DMS79 (cell line): ENCODE results near the gene ADAMTS2.

Source experiments
- DNase-seq: peaks from one replicate; lab custom pipeline; 2025; lab: John Stamatoyannopoulos, UW

Gene ADAMTS2

DNA sequence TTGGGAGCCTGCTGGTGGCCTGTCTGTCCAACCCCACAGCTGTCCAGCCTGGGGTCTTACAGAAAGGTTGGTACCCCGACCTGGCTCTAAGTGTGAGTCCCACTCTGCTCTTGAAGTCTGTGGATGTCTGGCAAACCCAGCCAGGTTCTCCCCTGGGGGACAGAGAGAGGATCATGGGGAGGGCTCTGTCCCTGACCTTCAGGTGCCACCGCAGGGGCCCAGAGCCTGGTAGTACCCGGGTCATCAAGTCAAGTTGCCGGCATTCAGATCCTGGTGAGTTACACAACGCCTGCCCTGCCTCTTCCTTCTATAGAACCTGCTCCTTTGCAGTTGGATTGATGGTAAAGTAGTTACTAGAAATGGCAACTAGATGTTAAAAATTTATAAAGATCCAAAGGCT, 66.7 kb downstream of the ADAMTS2 start:
- DNase-seq: no peak

DNA sequence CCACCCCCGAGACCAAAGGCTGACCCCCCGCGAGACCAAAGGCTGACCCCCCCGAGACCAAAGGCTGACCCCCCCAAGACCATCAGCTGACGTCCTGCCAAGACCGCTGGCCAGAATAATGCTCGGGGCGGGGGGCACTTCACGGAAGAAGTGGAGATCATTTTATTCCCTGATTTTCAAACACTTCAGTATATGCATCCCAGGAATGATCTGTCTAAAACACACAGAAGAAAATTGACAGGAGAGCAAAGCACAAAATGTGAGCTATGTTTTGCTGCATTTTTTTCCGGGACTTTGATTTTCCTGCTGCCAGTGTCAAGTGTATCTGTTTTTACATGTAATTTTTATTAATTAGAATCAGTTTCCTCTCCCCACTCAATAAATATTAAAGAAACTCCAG, 67.1 kb downstream of the ADAMTS2 start:
- no peak for DNase-seq

DNA sequence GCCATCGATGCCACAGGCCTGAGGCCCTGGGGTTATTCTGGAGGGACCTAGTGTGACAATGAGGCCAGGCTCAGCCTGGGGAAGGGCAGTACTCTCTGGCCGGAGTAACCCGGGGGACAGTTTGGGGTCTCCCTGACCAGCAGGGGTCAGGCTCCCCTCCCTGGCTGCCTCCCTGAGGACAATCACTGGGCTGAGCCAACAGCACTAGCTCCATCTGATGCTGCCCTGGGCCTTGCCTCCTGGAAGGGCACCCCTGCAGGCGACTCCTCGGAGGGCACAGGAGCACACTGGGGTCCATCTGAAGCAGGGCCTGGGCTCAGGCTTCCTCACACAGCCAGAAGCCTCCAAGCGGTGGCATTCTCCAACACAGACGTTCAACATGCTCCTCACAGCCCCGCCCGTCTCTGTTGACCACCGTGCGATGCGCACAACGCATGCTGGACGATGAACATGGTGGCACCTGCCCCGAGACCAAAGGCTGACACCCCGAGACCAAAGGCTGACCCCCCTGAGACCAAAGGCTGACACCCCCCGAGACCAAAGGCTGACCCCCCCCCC, 68.3 kb downstream of the ADAMTS2 start:
- DNase-seq: no peak

DNA sequence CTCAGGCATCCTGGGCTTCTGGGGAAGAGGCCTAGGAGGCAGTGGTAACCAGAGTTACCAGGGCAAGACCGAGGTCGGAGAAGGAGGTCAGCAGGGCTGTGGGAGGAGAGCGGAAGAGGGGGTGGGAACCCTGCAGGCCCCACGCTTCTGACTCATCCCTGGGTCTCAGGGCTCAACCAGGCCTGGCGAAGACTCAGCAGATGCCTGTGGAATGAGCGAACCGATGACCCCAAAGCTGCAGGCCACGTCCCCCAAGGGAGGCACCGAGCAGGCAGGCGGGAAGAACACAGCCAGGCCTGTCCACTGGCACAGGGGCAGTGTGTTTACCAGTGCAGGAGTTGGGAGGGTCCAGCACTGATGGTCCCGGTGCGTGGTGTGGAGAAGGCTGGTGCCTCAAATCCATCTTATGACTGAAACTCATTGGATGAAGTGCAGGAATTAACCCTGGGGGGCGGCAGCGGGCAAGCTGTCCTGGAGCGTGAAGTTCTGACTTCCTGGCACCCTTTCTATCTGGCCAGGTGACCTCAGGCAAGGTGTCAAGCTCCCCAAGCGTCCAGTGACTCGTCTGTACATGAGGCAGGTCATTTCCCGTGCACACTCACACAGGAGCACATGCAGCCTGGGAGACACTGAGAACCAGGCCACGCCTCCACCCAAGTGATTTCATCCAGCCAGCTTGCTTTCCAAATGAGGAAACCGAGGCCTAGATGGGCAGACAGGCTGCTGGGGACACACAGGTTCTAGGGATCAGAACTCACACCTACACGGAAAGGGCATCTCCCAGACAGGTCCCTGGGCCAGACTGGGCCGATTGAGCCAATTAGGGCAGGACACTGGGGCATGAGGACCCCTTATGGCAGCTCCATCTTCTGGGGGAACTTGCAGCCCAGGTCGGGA, 69.1 kb downstream of the ADAMTS2 start:
- DNase-seq: no peak

DNA sequence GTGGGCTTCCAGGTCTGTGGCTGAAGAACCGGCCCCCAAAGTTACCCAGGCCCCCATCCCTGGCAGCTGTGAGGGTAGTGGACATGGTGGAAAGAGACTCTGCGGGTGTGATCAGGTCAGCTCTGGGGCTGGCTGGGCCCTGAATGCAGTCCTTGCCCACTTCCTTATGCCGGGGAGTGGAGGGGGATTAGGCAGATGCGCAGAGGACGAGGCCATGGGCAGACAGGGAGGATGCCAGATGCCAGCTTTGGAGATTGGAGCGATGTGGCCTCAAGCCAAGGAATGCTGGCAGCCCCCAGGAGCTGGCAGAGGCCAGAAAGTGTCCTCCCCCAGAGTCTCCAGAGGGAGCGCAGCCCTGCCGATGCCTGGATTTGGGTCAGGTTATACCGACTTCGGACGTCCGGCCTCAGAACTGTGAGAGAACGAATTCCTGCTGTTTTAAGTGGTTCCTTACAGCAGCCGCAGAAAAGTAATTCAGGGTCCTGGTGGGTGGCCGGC, 69.8 kb downstream of the ADAMTS2 start:
- no peak for DNase-seq

DNA sequence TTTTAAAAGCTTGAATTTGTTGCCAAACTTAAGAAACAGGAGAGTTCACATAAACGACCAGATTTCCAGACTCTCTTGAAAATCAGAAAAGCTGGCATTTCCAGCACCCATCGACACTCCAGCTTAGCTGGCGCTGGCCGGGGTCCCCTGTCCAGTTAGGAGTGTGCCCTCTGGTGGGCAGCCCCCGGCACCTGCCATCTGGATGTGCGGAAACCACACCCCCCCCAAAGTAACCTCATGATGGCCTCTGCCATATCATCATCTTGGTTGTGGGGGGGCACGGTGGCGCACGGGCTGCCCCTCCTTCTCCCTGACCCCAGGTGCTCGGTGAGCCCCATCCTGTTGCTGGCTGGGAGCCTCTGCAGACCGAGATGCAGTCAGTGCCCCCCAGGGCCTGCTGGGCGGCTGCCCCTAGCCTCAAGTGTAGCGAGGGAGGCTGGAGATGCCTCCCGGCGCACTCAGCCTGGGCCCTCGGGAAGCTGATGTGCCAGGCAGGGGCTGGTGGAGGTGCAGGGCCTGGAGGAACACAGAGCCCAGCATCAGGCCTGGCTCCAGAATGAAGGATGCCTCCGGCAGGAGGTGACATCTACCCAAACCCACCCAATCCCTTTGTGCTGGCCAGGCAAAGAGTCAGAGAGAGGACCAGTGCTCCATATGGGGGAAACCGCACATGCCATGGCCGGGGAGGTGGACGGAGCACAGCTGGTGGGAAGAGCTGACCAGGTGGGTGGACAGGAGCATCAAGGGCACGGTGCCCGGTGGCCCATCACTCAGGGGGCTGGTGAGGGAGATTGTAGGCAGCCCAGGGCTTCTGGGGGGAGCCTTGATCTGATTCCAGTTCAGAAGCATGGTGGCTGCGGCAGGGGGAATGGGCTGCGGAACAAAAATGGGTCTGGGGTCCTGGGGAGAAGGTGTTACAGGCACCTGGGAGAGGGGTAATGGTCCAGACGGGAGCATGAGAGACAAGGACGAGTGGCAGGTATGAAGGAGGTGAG, 70.6 kb downstream of the ADAMTS2 start:
- no peak for DNase-seq

DNA sequence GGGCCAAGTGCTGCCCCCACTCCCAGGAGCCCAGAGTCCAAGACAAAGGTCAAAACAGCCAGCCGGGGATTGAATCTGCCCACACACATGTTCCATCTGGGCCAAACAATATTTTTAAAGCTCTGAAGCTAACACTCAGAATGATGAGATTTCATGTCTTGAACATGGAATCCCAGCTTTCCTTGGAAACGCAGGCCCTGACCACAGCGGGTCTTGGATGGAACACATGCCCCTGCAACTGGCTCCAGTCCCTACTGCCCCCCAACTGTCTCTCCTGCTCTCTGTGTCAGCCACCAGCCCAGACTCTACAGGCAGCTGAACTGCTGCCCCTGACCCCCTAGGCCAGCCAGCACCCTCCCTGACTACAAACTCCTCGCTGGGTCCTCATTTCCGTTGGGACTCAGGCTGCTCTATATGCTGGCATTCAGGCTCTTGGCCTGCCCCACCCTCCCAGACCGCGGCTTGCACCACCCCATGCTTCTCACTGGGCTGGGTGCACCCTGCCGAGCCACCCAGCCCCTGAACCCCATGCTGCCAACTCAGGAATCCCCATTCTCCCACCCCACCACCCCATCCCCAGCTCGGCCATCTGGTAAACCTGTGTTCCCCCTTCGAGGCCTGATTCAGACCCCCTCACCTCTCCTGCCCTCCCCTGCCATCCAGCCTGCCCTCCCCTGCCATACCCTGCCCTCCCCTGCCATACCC, 71.7 kb downstream of the ADAMTS2 start:
- DNase-seq: no peak

DNA sequence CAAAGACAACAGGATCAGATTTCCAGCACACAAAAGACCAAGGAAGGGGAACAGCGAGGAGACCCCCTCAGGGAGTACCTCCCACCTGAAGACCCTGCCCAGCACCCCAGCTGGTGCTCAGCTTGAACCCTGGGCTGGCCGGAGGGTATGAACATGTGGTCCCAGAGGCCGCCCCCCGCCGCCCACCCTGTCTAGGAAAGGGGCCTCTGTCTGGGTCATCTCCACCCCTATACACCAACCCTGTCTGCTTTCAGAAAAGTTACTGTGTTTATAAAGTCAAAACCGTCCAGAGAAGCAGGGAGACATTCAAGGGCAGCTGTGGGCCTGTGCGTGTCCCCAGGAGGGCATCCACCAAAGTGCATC, 72.2 kb downstream of the ADAMTS2 start:
- DNase-seq: no peak

DNA sequence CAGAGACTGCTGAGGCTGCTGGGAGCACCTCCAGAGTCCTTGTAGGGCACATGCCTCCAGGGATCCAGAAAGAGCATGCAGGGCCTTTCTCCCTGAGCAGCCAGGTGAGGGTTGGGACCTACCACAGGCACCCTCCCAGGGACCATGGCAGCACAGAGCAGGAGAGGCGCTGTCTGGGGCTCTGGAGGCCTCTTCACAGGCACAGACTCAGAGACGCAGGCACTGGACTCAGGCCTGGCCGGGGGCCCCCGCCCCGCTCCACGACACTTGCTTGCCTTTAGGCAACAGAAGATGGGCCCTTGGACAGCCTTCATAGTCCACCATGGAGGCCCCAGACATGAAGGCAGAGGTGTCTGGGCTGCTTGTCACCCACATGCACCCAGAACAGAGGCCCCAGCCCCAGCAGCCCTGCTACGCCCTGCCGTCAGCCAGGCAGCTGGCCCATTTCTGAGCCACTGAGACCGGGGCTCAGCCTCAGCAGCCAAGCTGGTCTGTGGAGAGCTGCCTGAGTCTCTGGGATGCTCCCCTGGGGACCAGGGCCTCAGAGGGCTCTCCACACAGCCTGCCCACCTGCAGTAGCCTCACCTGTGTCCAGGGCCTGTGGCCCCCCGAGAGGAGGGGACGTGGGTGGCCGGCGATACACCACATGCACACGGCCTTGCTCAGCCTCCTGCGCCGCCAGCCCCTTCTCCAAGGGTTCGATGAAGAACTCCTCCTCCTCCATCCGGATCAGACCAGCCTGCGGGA, 72.8 kb downstream of the ADAMTS2 start:
- no peak for DNase-seq

DNA sequence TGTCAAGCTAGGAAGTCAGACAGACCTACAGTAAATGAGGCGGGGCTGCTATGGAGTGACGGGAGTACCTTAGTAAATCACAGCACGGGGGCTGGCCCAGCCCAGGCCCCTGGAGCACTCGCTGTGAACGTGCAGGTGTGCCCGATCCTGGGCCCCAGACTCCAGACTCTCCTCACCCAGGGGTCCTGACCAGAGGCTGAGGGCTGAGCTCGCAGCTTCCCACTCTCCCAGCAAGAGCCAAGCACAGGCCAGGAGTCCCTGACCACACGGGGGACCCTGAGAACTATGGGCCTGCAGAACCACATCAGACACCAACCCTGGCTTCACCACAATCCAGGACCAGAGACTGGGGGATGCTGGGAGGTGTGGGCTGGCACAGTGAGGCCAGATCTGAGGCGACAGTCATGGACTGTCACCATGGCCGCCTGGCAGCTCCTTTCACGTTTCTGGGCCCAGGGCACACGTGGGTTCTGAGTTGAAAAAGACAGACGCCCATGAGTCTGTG, 73.4 kb downstream of the ADAMTS2 start:
- no peak for DNase-seq

DNA sequence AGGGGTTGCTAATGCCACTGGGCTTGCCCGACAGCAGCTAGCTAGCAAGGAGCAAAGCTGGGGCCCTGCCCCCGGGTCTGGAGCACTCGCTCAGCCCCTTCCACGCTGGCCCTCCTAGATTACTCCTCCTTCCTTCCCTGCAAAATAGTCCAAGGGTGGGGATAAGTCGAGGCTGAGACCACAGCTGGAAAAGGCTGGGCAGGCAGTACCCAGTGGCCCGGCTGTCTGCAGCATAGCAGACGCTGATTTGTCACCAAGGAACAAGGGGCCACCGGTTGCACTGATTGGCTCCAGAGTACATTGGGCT, 73.9 kb downstream of the ADAMTS2 start:
- DNase-seq: no peak

DNA sequence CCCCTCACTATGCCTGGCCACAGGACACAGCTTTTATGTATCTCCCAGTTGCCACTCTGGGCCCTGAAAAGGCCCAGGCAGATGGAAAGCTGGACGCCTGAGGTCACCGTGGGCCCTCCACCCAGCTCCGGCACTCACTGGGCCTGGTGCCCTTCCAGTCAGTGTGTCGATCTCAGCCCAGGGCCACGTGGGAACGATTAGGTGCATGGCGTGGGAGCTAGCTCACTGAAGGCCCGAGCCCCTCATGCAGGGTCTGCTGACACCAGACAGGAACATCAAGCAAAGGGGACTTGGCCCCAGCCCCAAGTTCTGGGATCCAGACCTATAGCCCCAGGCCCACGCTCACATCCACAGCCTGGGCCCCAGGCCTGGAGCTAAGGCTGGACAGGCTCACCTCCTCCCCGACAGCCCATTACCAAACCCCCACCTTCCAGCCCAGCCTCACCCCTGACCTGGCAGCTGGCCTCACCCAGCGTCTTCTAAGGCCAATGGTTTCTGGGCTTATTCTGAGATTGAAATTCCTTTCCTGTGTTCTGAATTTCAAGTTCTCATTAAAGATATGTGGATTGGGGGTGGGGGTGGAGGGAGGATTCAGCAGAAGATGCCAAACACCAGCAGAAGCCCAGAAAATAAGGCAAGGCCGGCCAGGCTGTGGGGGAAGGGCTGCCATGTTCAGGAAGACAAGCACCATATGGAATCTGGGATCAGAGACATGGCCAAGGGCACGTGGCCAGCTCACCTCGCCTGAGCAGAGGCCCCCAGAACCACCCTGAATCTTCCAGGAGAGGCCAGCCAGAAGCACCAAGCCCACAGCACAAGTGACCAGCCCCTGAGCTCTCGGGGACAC, 74.5 kb downstream of the ADAMTS2 start:
- DNase-seq: no peak

DNA sequence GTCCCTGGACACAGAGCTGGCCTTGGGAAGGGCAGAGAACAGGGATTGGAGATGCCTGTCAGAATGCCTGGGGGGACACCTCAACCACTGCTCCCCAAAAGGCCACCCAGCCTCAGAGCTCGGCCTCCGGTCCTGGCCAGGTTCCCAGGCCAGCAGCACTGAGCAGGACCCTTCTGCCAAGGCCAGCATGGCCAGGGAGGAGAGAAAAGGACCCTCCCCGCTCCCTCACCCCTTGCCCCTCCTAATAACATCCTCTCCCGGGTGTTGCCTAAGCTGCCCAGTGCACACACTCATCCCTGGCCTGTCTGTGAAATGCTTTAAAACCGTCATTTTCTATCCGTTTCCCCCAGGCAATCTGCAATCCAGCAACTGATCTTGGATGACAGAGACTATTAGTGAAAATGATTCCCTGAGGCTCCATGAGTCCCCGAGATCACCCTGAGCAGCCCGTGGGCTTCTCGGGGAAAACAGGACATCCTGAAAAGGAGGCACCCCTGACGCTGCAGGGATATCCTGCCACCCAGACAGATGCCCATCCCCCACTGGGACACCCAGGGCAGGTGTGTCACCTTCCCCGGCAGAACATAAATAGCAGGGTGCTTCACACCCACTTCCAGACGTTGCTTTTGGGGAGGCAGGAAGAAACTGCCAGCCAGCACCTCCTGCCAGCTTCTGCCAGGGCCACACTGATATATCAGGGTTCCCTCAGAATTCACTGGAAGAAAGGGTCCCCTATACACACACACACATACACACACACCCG, 75.3 kb downstream of the ADAMTS2 start:
- DNase-seq: no peak

DNA sequence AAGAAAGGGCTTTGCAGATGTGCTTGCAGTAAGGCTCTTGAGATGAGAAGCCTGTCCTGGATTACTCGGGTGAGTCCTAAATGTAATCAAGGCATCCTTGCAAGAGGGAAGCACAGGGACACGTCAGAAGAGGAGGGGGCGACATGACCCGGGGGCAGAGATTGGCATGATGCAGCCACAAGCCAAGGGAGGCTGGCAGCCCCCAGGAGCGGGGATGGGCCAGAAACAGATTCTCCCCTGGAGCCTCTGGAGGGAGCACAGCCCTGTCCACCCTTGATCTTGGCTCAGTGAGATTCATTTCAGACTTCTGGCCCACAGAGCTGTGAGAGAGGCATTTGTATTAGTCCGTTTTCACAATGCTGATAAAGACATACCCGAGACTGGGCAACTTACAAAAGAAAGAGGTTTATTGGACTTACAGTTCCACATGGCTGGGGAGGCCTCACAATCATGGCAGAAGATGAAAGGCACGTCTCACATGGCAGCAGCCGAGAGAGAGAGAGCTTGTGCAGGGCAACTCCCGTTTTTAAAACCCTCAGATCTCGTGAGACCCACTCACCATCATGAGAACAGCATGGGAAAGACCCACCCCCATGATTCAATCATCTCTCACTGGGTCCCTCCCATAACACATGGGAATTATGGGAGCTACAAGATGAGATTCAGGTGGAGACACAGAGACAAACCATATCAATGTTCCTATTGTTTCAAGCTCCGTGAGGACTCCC, 76.1 kb downstream of the ADAMTS2 start:
- DNase-seq: no peak

DNA sequence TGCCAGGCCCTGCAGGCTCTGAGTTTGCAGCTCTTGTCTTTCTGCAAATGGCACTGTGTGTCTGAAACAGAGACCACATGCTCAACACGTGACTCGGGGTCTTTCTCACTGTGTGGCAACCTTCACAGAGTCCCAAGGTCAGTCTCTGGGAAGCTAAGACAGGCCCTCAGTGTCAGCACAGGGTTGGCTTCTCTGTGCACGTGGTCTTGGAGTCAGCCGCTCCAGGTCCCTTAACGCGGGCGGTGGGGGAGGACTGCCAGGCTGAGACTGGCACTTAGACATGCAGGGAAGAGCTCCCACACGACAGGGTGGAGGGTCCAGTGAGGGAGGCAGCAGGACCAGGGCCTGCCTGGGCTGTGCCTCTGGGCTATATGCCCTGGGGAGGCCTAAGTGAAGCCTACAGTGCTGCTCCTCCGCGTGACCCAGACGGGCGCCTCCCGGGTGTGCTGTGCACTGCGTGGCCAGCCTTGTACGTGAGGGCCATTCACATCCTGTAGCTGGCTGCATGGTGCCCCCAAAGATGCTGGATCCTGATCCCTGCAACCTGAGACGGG, 76.8 kb downstream of the ADAMTS2 start:
- no peak for DNase-seq

DNA sequence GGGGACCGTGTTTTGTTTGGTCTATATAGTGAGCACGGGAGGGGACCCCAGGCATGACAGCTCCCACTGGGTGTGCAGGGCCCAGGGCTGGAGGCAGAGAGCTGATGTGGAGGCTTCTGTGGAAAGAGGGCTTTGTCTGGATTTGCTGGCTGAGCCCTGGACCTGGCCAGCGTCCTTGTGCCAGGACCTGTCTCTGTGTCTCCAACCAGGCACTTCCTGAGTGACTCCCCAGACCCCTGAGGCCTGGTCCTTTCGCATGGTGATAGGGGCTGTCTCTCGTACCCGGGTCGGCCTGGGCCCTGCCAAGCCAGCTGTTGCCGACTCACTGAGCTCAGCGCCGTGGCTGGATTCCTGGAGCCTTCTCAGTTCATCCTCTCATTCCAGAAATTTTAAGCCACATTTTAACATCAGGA, 77.6 kb downstream of the ADAMTS2 start:
- DNase-seq: no peak

DNA sequence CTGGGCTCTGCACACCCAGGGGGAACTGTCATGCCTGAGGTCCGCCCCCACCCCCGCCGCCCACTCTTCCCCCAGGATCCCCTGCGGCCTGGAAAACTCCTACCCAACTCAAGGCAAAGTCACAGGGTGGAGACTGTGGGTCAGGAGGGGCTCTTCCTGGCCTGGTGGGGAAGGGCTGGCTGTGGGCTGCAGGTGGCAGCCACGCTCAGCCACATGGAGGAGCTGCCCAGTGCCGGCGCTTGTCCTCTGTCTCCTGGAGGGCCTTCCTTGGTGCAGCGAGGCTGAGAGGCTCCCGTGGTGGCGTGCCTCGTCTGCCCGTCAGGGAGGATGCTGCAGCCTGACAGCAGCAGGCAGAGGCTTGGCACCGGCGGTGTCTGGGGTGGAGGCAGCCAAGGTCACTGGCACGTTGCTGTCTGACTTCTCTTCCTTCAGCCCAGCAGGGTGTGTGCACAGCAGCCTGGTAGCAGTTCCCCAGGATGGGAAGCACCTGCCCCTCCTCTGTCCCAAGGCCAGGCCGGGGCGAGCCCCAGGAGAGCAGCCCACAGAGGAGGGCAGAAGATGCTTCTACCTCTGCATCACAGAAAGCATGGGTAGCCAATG, 78.1 kb downstream of the ADAMTS2 start:
- no peak for DNase-seq
